Measurements from ENCODE around the gene NETO2.

- TF ChIP-seq CTCF (conservative IDR thresholded peaks at IDR 0.05; ENCODE audit: low read depth, low read length): peak; percentile 52
- TF ChIP-seq EZH2 (IDR thresholded peaks at IDR 0.05; ENCODE audit: low read length, unreplicated experiment): no peak
Observed at GRCh38 chr16:47142821-47143676, 696 bp downstream of the NETO2 start.
